Prostate gland (tissue), 2 donors: ENCODE results near the gene EEF1A2. TPM values are rescaled to one million over a fixed set of nuclear protein-coding genes. Genes with fewer than 3 reads are reported as not detected.

Experiments used
- DNase-seq: peaks from one replicate; pipeline ENCODE4 v3.0.0-alpha.2; 2019; ENCODE audit warnings: low spot score
- H3K27ac ChIP-seq, 2 donors: fragments of 200-600 bp; sonication (generic); 2 replicates each; pipeline ENCODE4 v1.5.1; 2017 to 2019
- H3K27me3 ChIP-seq: fragments of 200-600 bp; sonication (generic); replicated peaks from 2 replicates; pipeline ENCODE4 v1.5.1; 2019; ENCODE audit not compliant: insufficient read depth
- H3K36me3 ChIP-seq, 2 donors: fragments of 200-600 bp; sonication (generic); 1 replicate in 1 of 2; 2 replicates in 1 of 2; pipeline versions ENCODE4 v1.5.1 to v1.8.1; 2017 to 2019
- H3K4me1 ChIP-seq: fragments of 200-600 bp; sonication (generic); replicated peaks from 2 replicates; pipeline ENCODE4 v1.5.1; 2019
- H3K4me3 ChIP-seq, 2 donors: fragments of 200-600 bp; sonication (generic); 2 replicates each; pipeline ENCODE4 v1.5.1; 2017 to 2019
- H3K9me3 ChIP-seq: fragments of 200-600 bp; sonication (generic); 2 replicates; pipeline ENCODE4 v1.5.1; 2017
- CTCF ChIP-seq, 4 experiments: fragments of 200-600 bp in 2 of 4; fragments of 450-650 bp in 2 of 4; sonication (generic) in 2 of 4; IDR thresholded peaks; 1 replicate in 3 of 4; 2 replicates in 1 of 4; pipeline ENCODE4 v1.5.1; 2016 to 2019; ENCODE audit warnings: antibody characterized with exemption in 4 of 4, mild to moderate bottlenecking in 2 of 4, moderate library complexity in 2 of 4
- POLR2A ChIP-seq: fragments of 450-650 bp; IDR thresholded peaks from one replicate; pipeline ENCODE4 v1.6.1; 2016; ENCODE audit warnings: antibody characterized with exemption, mild to moderate bottlenecking
- POLR2AphosphoS5 ChIP-seq: sonication (generic); formaldehyde crosslinking; IDR thresholded peaks from one replicate; pipeline ENCODE4 v1.6.1; 2017; ENCODE audit warnings: antibody characterized with exemption
- WGBS: methylation state at CpG from one replicate; pipeline ENCODE4 v1.1.5; 2018; 5-methylcytosine and 5-hydroxymethylcytosine counted together
- intact Hi-C: fragments of 100-400 bp; cut with DNase I; formaldehyde crosslinking; loops from one replicate; pipeline ENCODE4 v1.14.2; 2022
- total RNA-seq, 2 donors: library from RNA; depleted of rRNA; stranded (reverse); fragments of >200 nt; gene quantifications; one replicate each; pipeline ENCODE4 v1.1.0, GENCODE V29; 2016

The EEF1A2 gene
- total RNA-seq, 2 donors from 2014 or later: 13.4 to 20.9 TPM

- Histone ChIP-seq H3K4me1 (no peaks in the 10 kb centered on the region), H3K27ac (no peak overlapping the region), H3K27me3 (peaks cover 56% of the 10 kb centered on the region), H3K36me3 (no peaks in the 10 kb centered on the region), H3K4me3 (no peak overlapping the region), H3K9me3 (no peaks in the 10 kb centered on the region)
- no peak for DNase-seq
- WGBS: 88% methylated on average over 34 of the region's 36 CpGs
- intact Hi-C loops: no loop called here
- TF ChIP-seq POLR2AphosphoS5: no peak
- TF ChIP-seq POLR2A: no peak
- no peak for TF ChIP-seq CTCF (IDR thresholded peaks at IDR 0.05)
These were observed 40.5 kb downstream of the EEF1A2 start for GRCh38 chr20:63458170-63459069.

- Histone ChIP-seq H3K27ac (no peak overlapping the region), H3K9me3 (no peaks in the 10 kb centered on the region), H3K4me1 (no peaks in the 10 kb centered on the region), H3K4me3 (no peak overlapping the region), H3K36me3 (no peaks in the 10 kb centered on the region), H3K27me3 (peaks cover 58% of the 10 kb centered on the region)
- TF ChIP-seq POLR2AphosphoS5: no peak
- 33% methylated on average over 15 of the region's 17 CpGs for WGBS
- DNase-seq: no peak
- intact Hi-C loops: no loop called here
These were observed 41.1 kb downstream of the EEF1A2 start for GRCh38 chr20:63457737-63458136.

- intact Hi-C loops: no loop called here
- TF ChIP-seq POLR2A (no peak), POLR2AphosphoS5 (no peak), CTCF (IDR thresholded peaks at IDR 0.05) (no peak)
- Histone ChIP-seq H3K27ac (no peak overlapping the region), H3K9me3 (no peaks in the 10 kb centered on the region), H3K27me3 (peaks cover 61% of the 10 kb centered on the region), H3K36me3 (no peaks in the 10 kb centered on the region), H3K4me1 (no peaks in the 10 kb centered on the region), H3K4me3 (no peak overlapping the region)
- WGBS: 52% methylated on average over 30 of the region's 40 CpGs
- DNase-seq: no peak
These were observed 42.2 kb downstream of the EEF1A2 start for GRCh38 chr20:63456429-63457284.

- peaks cover 51% of the 10 kb centered on the region for H3K27me3 ChIP-seq
- DNase-seq: no peak
- no peak overlapping the region for H3K4me3 ChIP-seq
- H3K9me3 ChIP-seq: no peaks in the 10 kb centered on the region
- H3K4me1 ChIP-seq: no peaks in the 10 kb centered on the region
- WGBS: 81% methylated on average over 9 of the region's 10 CpGs
- no peak overlapping the region for H3K27ac ChIP-seq
- H3K36me3 ChIP-seq: no peaks in the 10 kb centered on the region
- TF ChIP-seq POLR2AphosphoS5 (no peak), POLR2A (no peak)
- intact Hi-C loops: no loop called here
These were observed 43.4 kb downstream of the EEF1A2 start for GRCh38 chr20:63455568-63455859.

- no peaks in the 10 kb centered on the region for H3K9me3 ChIP-seq
- no peak for DNase-seq
- intact Hi-C loops: no loop called here
- WGBS: 28% methylated on average over 35 of the region's 35 CpGs
- no peaks in the 10 kb centered on the region for H3K4me1 ChIP-seq
- no peaks in the 10 kb centered on the region for H3K36me3 ChIP-seq
- no peak for TF ChIP-seq POLR2AphosphoS5
- H3K27me3 ChIP-seq: peaks cover 46% of the 10 kb centered on the region
- no peak overlapping the region for H3K27ac ChIP-seq
- H3K4me3 ChIP-seq: no peak overlapping the region
These were observed 43.9 kb downstream of the EEF1A2 start for GRCh38 chr20:63454731-63455567.
